Epithelial cell of prostate (primary cell): ENCODE data around the gene HMOX1.
"Not testable (repeated sequence)": the region's sequence is repeated elsewhere in the genome, so short reads cannot be mapped to it uniquely, and the experiment has no call there.

ENCODE experiments used
- DNase-seq: peaks from one replicate; pipeline ENCODE4 v3.0.0-alpha.2; 2011; ENCODE audit warnings: low read depth, low spot score
- H3K27ac ChIP-seq: fragments of 450-650 bp; 2 replicates; pipeline ENCODE4 v1.5.1; 2017; ENCODE audit warnings: mild to moderate bottlenecking

HMOX1 gene

GRCh38 chr22:35377735-35378134 is 3.2 kb upstream of the HMOX1 start:
- H3K27ac ChIP-seq = peak overlapping the region; percentile 39
- no peak for DNase-seq

GRCh38 chr22:35378621-35379020 is 2.3 kb upstream of the HMOX1 start:
- no peak overlapping the region for H3K27ac ChIP-seq
- DNase-seq = no peak

GRCh38 chr22:35379146-35379993 is 1.5 kb upstream of the HMOX1 start:
- no peak for DNase-seq
- H3K27ac ChIP-seq = peak overlapping the region; percentile 62

GRCh38 chr22:35380013-35380412 is 883 bp upstream of the HMOX1 start:
- H3K27ac ChIP-seq = peak overlapping the region; percentile 62
- no peak for DNase-seq

GRCh38 chr22:35381424-35382009 is 621 bp downstream of the HMOX1 start:
- H3K27ac ChIP-seq = peak overlapping the region; percentile 62

GRCh38 chr22:35383679-35384071 is 2.8 kb downstream of the HMOX1 start:
- no peak overlapping the region for H3K27ac ChIP-seq
- no peak for DNase-seq

More at GRCh38 chr22:35381424-35382009, 621 bp downstream of the HMOX1 start:
- no peak for DNase-seq

GRCh38 chr22:35384527-35384926 is 3.6 kb downstream of the HMOX1 start:
- DNase-seq = no peak
- no peak overlapping the region for H3K27ac ChIP-seq

- no peak for DNase-seq
- H3K27ac ChIP-seq = no peak overlapping the region
Observed at GRCh38 chr22:35384975-35385588, 4.2 kb downstream of the HMOX1 start.

GRCh38 chr22:35386670-35387288 is 5.9 kb downstream of the HMOX1 start:
- DNase-seq = no peak
- no peak overlapping the region for H3K27ac ChIP-seq

GRCh38 chr22:35390933-35391332 is 10.0 kb downstream of the HMOX1 start:
- DNase-seq = no peak
- H3K27ac ChIP-seq = no peak overlapping the region

- no peak for DNase-seq
- H3K27ac ChIP-seq = no peak overlapping the region
Observed at GRCh38 chr22:35392357-35392756, 11.5 kb downstream of the HMOX1 start.

GRCh38 chr22:35393116-35394010 is 12.5 kb downstream of the HMOX1 start:
- no peak for DNase-seq
- no peak overlapping the region for H3K27ac ChIP-seq

GRCh38 chr22:35394011-35394312 is 13.1 kb downstream of the HMOX1 start:
- DNase-seq = no peak
- H3K27ac ChIP-seq = no peak overlapping the region

GRCh38 chr22:35394810-35395563 is 14.1 kb downstream of the HMOX1 start:
- no peak overlapping the region for H3K27ac ChIP-seq
- DNase-seq = no peak

GRCh38 chr22:35396622-35397021 is 15.7 kb downstream of the HMOX1 start:
- not testable (repeated sequence) for DNase-seq, H3K27ac ChIP-seq

GRCh38 chr22:35397095-35397904 is 16.4 kb downstream of the HMOX1 start:
- H3K27ac ChIP-seq = no peak overlapping the region
- DNase-seq = no peak

- DNase-seq = no peak
- H3K27ac ChIP-seq = no peak overlapping the region
Observed at GRCh38 chr22:35398591-35398973, 17.7 kb downstream of the HMOX1 start.

- no peak overlapping the region for H3K27ac ChIP-seq
- no peak for DNase-seq
Observed at GRCh38 chr22:35399114-35399677, 18.3 kb downstream of the HMOX1 start.
